GM19328 (cell line): ENCODE data around the gene TRPC6.
"Not testable (repeated sequence)": the region's sequence is repeated elsewhere in the genome, so short reads cannot be mapped to it uniquely, and the experiment has no call there.

Source experiments
- ATAC-seq: cut with Tn5 transposase; IDR thresholded peaks from one replicate; pipeline ENCODE4 v1.9.1; 2021; ENCODE audit warnings: mild to moderate bottlenecking, moderate library complexity; ENCODE audit not compliant: unreplicated experiment

Gene TRPC6

GRCh38 chr11:101458161-101458560 is 125.6 kb downstream of the TRPC6 start:
- no peak for ATAC-seq

- ATAC-seq = no peak
These were observed 127.0 kb downstream of the TRPC6 start for GRCh38 chr11:101456812-101457211.

GRCh38 chr11:101453682-101454081 is 130.1 kb downstream of the TRPC6 start:
- no peak for ATAC-seq

- no peak for ATAC-seq
These were observed 134.8 kb downstream of the TRPC6 start for GRCh38 chr11:101448881-101449442.

- ATAC-seq = no peak
These were observed 137.1 kb downstream of the TRPC6 start for GRCh38 chr11:101446726-101447125.

- ATAC-seq = no peak
These were observed 137.6 kb downstream of the TRPC6 start for GRCh38 chr11:101446238-101446637.

- no peak for ATAC-seq
These were observed 138.0 kb downstream of the TRPC6 start for GRCh38 chr11:101445761-101446160.

GRCh38 chr11:101444851-101445250 is 139.0 kb downstream of the TRPC6 start:
- no peak for ATAC-seq

- no peak for ATAC-seq
These were observed 139.6 kb downstream of the TRPC6 start for GRCh38 chr11:101444164-101444563.

GRCh38 chr11:101442936-101443521 is 140.8 kb downstream of the TRPC6 start:
- no peak for ATAC-seq

- no peak for ATAC-seq
These were observed 141.6 kb downstream of the TRPC6 start for GRCh38 chr11:101442171-101442570.

- no peak for ATAC-seq
These were observed 142.1 kb downstream of the TRPC6 start for GRCh38 chr11:101441747-101442146.

GRCh38 chr11:101439488-101439887 is 144.3 kb downstream of the TRPC6 start:
- no peak for ATAC-seq

- not testable (repeated sequence) for ATAC-seq
These were observed 145.1 kb downstream of the TRPC6 start for GRCh38 chr11:101438708-101439107.

- ATAC-seq = no peak
These were observed 145.7 kb downstream of the TRPC6 start for GRCh38 chr11:101438126-101438525.

- ATAC-seq = no peak
These were observed 147.2 kb downstream of the TRPC6 start for GRCh38 chr11:101436511-101437142.

GRCh38 chr11:101435408-101435973 is 148.3 kb downstream of the TRPC6 start:
- ATAC-seq = no peak

- ATAC-seq = no peak
These were observed 149.7 kb downstream of the TRPC6 start for GRCh38 chr11:101434026-101434643.

- no peak for ATAC-seq
These were observed 150.7 kb downstream of the TRPC6 start for GRCh38 chr11:101433151-101433550.

- ATAC-seq = no peak
These were observed 153.9 kb downstream of the TRPC6 start for GRCh38 chr11:101429703-101430540.

GRCh38 chr11:101428918-101429317 is 154.9 kb downstream of the TRPC6 start:
- ATAC-seq = no peak
